WTC11 (cell line): ENCODE measurements around the gene NBPF1. TPM values are rescaled to one million over a fixed set of nuclear protein-coding genes. Genes with fewer than 3 reads are reported as not detected.

Experiments
- ATF1 ChIP-seq: sonication (generic); formaldehyde crosslinking; IDR thresholded peaks from 2 replicates; pipeline ENCODE4 v1.8.1; 2023; ENCODE audit warnings: mild to moderate bottlenecking, moderate library complexity, missing genetic modification reagents
- ELF4 ChIP-seq: sonication (generic); formaldehyde crosslinking; IDR thresholded peaks from 2 replicates; pipeline ENCODE4 v1.8.1; 2022; ENCODE audit warnings: low read depth, mild to moderate bottlenecking, moderate library complexity, missing genetic modification reagents
- EMX1 ChIP-seq: fragments of 250-450 bp; sonication (Bioruptor Pico); IDR thresholded peaks from 2 replicates; pipeline ENCODE4 v1.8.0; 2021; ENCODE audit warnings: mild to moderate bottlenecking
- ESRRA ChIP-seq: sonication (generic); formaldehyde crosslinking; IDR thresholded peaks from 2 replicates; pipeline ENCODE4 v1.8.1; 2022; ENCODE audit warnings: mild to moderate bottlenecking, missing genetic modification reagents, borderline replicate concordance
- FOXK1 ChIP-seq: sonication (generic); formaldehyde crosslinking; IDR thresholded peaks from 2 replicates; pipeline ENCODE4 v1.8.0; 2022; ENCODE audit warnings: mild to moderate bottlenecking, moderate library complexity, missing genetic modification reagents
- FOXP4 ChIP-seq: sonication (generic); formaldehyde crosslinking; IDR thresholded peaks from 2 replicates; pipeline ENCODE4 v1.8.0; 2022; ENCODE audit warnings: mild to moderate bottlenecking, missing genetic modification reagents
- GRHL2 ChIP-seq: fragments of 250-450 bp; sonication (Bioruptor Pico); IDR thresholded peaks from 2 replicates; pipeline ENCODE4 v1.8.0; 2022; ENCODE audit warnings: mild to moderate bottlenecking, moderate library complexity; ENCODE audit not compliant: insufficient replicate concordance, severe bottlenecking
- HMGA2 ChIP-seq: fragments of 250-450 bp; sonication (Bioruptor Pico); IDR thresholded peaks from 2 replicates; pipeline ENCODE4 v1.4.0; 2021; ENCODE audit warnings: mild to moderate bottlenecking, moderate library complexity
- IRF2 ChIP-seq: sonication (generic); formaldehyde crosslinking; IDR thresholded peaks from 2 replicates; pipeline ENCODE4 v1.8.0; 2022; ENCODE audit warnings: low read depth, missing genetic modification reagents, borderline replicate concordance
- KAT7 ChIP-seq: sonication (generic); formaldehyde crosslinking; IDR thresholded peaks from 2 replicates; pipeline ENCODE4 v1.8.1; 2023; ENCODE audit warnings: missing genetic modification reagents, mild to moderate bottlenecking, borderline replicate concordance
- NFATC4 ChIP-seq: fragments of 250-450 bp; sonication (Bioruptor Pico); IDR thresholded peaks from 2 replicates; pipeline ENCODE4 v1.9.0; 2021; ENCODE audit warnings: mild to moderate bottlenecking
- NR3C1 ChIP-seq: sonication (generic); formaldehyde crosslinking; conservative IDR thresholded peaks from 2 replicates; pipeline ENCODE4 v1.8.1; 2023; ENCODE audit warnings: low read depth, mild to moderate bottlenecking, missing genetic modification reagents
- PREB ChIP-seq: sonication (generic); formaldehyde crosslinking; IDR thresholded peaks from 2 replicates; pipeline ENCODE4 v1.8.1; 2022; ENCODE audit warnings: mild to moderate bottlenecking, missing genetic modification reagents, moderate library complexity, borderline replicate concordance
- PRRX2 ChIP-seq: fragments of 250-450 bp; sonication (Bioruptor Pico); IDR thresholded peaks from 2 replicates; pipeline ENCODE4 v1.8.0; 2021; ENCODE audit warnings: mild to moderate bottlenecking
- RELA ChIP-seq: sonication (generic); formaldehyde crosslinking; IDR thresholded peaks from 2 replicates; pipeline ENCODE4 v1.8.1; 2022; ENCODE audit warnings: missing genetic modification reagents, mild to moderate bottlenecking, borderline replicate concordance
- SMAD3 ChIP-seq: sonication (generic); formaldehyde crosslinking; IDR thresholded peaks from 2 replicates; pipeline ENCODE4 v1.8.0; 2022; ENCODE audit warnings: missing genetic modification reagents, mild to moderate bottlenecking, borderline replicate concordance
- SMAD4 ChIP-seq: sonication (generic); formaldehyde crosslinking; IDR thresholded peaks from 2 replicates; pipeline ENCODE4 v1.8.0; 2022; ENCODE audit warnings: mild to moderate bottlenecking, missing genetic modification reagents
- SOX15 ChIP-seq: fragments of 250-450 bp; sonication (Bioruptor Pico); IDR thresholded peaks from 2 replicates; pipeline ENCODE4 v1.9.0; 2021; ENCODE audit warnings: mild to moderate bottlenecking
- TCF7 ChIP-seq: sonication (generic); formaldehyde crosslinking; IDR thresholded peaks from 2 replicates; pipeline ENCODE4 v1.8.0; 2022; ENCODE audit warnings: mild to moderate bottlenecking, low read depth, missing genetic modification reagents, moderate library complexity
- TEAD4 ChIP-seq: sonication (generic); formaldehyde crosslinking; IDR thresholded peaks from 2 replicates; pipeline ENCODE4 v1.8.0; 2022; ENCODE audit warnings: mild to moderate bottlenecking, missing genetic modification reagents
- ZNF121 ChIP-seq: sonication (generic); formaldehyde crosslinking; IDR thresholded peaks from 2 replicates; pipeline ENCODE4 v1.8.0; 2023; ENCODE audit warnings: missing genetic modification reagents
- ZNF232 ChIP-seq: sonication (generic); formaldehyde crosslinking; IDR thresholded peaks from 2 replicates; pipeline ENCODE4 v1.8.0; 2022; ENCODE audit warnings: mild to moderate bottlenecking, missing genetic modification reagents
- ZNF263 ChIP-seq: sonication (generic); formaldehyde crosslinking; IDR thresholded peaks from 2 replicates; pipeline ENCODE4 v1.8.1; 2022; ENCODE audit warnings: low read depth, mild to moderate bottlenecking, moderate library complexity, missing genetic modification reagents
- ZNF423 ChIP-seq: fragments of 250-450 bp; sonication (Bioruptor Pico); IDR thresholded peaks from 2 replicates; pipeline ENCODE4 v2.1.2; 2022; ENCODE audit warnings: mild to moderate bottlenecking, moderate library complexity
- total RNA-seq: library from RNA; stranded (reverse); gene quantifications from 3 replicates; pipeline ENCODE4 v1.2.3, GENCODE V29; 2021
- TF ChIP-seq, protein P1 (sequence below): fragments of 200-600 bp; IDR thresholded peaks from 2 replicates; pipeline ENCODE4 v1.8.0; 2022; ENCODE audit warnings: antibody characterized with exemption
- TF ChIP-seq, protein P2 (sequence below): fragments of 250-450 bp; sonication (Bioruptor Pico); IDR thresholded peaks from 2 replicates; pipeline ENCODE4 v1.9.0; 2021; ENCODE audit warnings: mild to moderate bottlenecking
- TF ChIP-seq, protein P3 (sequence below): fragments of 250-450 bp; sonication (Bioruptor Pico); conservative IDR thresholded peaks from 2 replicates; pipeline ENCODE4 v1.9.0; 2021; ENCODE audit warnings: mild to moderate bottlenecking
- TF ChIP-seq, protein P4 (sequence below): fragments of 250-450 bp; sonication (Bioruptor Pico); IDR thresholded peaks from 2 replicates; pipeline ENCODE4 v1.8.0; 2021; ENCODE audit warnings: mild to moderate bottlenecking

NBPF1 gene
- total RNA-seq, 1 experiment from 2014 or later, result 18.3 TPM

DNA sequence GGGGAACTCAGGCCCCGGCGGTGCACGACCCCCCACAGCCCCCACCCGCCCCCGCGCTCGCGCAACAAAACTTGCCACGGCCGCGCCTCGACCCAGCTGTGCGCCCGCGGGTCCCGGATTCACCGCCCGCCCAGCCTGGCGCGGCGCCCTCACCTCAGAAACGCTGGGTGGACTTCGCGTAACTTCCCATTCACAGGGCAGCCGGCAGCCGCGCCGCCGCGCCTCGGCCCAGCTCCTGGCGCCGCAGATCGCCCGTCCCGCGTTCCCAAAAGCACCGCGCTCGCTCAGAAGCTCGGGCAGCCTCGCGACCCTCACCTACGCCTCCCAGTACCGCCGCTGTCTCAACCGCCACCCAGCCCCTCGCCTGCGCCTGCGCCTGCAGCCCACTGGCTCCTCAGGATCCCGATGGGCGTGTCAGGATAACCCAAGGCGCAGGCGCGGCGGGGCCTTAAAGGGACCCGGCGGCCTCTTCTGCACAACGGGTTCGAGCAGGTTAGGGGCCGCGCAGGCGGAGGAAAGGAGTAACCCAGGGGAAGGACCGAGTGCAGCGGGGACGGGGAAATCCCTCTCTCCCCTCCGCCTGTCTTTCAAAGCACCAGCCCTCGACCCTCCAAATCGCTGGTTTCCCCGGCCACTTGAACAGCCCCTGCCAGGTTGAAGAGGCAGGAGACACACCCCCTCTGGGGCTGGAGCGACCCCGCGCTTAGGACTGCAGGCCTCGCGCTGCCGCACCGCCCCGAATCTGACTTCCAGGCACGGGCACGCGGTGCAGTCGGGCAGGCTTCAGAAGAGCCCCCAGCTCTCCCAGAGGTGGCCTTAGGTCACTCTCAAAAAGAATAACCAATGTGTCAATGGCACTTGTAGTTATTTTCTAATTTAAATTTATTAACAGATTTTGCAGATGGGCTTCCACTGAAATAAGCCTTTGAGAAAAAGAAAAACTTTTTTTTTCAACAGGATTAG is at the start of gene NBPF1 (continued):
- TF ChIP-seq IRF2 (CRISPR knock-in tag), result no peak
- peak; percentile 95 for TF ChIP-seq ATF1 (CRISPR knock-in tag)
- no peak for TF ChIP-seq ZNF423
- peak; percentile 20; the same call in 1 of the 2 replicates for TF ChIP-seq TCF7 (CRISPR knock-in tag)
- TF ChIP-seq FOXP4 (CRISPR knock-in tag), result peak; percentile 95
- peak; percentile 84 for TF ChIP-seq FOXK1
- peak; percentile 77; the same call in 1 of the 2 replicates for TF ChIP-seq ZNF232 (CRISPR knock-in tag)
- TF ChIP-seq ELF4, result peak; percentile 95; the same call in 1 of the 2 replicates
- TF ChIP-seq SMAD3 (CRISPR knock-in tag), result peak; percentile 93
- peak; percentile 93 for TF ChIP-seq RELA (CRISPR knock-in tag)
- TF ChIP-seq PREB (CRISPR knock-in tag), result peak; percentile 92
- TF ChIP-seq, protein P1, sequence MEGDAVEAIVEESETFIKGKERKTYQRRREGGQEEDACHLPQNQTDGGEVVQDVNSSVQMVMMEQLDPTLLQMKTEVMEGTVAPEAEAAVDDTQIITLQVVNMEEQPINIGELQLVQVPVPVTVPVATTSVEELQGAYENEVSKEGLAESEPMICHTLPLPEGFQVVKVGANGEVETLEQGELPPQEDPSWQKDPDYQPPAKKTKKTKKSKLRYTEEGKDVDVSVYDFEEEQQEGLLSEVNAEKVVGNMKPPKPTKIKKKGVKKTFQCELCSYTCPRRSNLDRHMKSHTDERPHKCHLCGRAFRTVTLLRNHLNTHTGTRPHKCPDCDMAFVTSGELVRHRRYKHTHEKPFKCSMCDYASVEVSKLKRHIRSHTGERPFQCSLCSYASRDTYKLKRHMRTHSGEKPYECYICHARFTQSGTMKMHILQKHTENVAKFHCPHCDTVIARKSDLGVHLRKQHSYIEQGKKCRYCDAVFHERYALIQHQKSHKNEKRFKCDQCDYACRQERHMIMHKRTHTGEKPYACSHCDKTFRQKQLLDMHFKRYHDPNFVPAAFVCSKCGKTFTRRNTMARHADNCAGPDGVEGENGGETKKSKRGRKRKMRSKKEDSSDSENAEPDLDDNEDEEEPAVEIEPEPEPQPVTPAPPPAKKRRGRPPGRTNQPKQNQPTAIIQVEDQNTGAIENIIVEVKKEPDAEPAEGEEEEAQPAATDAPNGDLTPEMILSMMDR, result no peak
- TF ChIP-seq, protein P2, sequence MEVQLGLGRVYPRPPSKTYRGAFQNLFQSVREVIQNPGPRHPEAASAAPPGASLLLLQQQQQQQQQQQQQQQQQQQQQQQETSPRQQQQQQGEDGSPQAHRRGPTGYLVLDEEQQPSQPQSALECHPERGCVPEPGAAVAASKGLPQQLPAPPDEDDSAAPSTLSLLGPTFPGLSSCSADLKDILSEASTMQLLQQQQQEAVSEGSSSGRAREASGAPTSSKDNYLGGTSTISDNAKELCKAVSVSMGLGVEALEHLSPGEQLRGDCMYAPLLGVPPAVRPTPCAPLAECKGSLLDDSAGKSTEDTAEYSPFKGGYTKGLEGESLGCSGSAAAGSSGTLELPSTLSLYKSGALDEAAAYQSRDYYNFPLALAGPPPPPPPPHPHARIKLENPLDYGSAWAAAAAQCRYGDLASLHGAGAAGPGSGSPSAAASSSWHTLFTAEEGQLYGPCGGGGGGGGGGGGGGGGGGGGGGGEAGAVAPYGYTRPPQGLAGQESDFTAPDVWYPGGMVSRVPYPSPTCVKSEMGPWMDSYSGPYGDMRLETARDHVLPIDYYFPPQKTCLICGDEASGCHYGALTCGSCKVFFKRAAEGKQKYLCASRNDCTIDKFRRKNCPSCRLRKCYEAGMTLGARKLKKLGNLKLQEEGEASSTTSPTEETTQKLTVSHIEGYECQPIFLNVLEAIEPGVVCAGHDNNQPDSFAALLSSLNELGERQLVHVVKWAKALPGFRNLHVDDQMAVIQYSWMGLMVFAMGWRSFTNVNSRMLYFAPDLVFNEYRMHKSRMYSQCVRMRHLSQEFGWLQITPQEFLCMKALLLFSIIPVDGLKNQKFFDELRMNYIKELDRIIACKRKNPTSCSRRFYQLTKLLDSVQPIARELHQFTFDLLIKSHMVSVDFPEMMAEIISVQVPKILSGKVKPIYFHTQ (CRISPR knock-in tag), result no peak
- TF ChIP-seq GRHL2 (CRISPR knock-in tag), result no peak
- TF ChIP-seq PRRX2, result no peak
- TF ChIP-seq, protein P3, sequence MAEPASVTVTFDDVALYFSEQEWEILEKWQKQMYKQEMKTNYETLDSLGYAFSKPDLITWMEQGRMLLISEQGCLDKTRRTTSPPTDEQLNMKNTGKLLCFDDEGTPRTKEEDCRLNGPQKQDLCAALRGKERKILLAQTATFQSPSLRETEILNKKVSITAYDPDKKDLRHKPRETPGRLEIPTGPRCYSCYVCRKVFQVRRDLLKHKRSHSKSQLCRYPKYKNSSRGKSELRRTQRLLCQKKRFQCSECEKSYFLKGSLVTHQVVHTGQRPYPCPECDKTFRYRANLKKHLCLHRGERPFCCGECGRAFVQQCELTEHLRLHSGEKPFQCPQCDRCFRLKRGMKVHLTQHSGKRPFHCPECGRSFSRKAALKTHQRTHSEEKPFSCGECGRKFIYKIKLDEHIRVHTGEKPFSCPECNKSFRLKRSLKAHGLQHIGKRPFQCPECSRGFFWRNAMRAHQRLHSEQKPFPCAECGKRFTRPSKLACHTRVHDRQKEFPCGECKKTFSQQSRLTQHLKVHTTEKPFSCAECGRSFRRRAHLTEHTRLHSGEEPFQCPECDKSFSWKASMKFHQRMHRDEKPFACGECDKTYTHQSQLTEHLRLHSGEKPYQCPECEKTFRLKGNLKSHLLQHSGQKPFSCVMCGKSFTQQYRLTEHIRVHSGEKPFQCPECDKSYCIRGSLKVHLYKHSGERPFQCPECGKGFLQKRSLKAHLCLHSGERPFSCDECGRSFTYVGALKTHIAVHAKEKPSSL (CRISPR knock-in tag), result no peak
- TF ChIP-seq, protein P4, sequence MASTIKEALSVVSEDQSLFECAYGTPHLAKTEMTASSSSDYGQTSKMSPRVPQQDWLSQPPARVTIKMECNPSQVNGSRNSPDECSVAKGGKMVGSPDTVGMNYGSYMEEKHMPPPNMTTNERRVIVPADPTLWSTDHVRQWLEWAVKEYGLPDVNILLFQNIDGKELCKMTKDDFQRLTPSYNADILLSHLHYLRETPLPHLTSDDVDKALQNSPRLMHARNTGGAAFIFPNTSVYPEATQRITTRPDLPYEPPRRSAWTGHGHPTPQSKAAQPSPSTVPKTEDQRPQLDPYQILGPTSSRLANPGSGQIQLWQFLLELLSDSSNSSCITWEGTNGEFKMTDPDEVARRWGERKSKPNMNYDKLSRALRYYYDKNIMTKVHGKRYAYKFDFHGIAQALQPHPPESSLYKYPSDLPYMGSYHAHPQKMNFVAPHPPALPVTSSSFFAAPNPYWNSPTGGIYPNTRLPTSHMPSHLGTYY (CRISPR knock-in tag), result no peak
- peak; percentile 79; the same call in 1 of the 2 replicates for TF ChIP-seq TEAD4
- peak; percentile 98 for TF ChIP-seq KAT7
- TF ChIP-seq HMGA2 (CRISPR knock-in tag), result peak; percentile 62; the same call in 1 of the 2 replicates
- TF ChIP-seq SMAD4, result peak; percentile 86
- TF ChIP-seq EMX1, result no peak
- 0 out of 2 replicates have a peak, but pooled peaks have one; percentile 56 for TF ChIP-seq ZNF263 (CRISPR knock-in tag)
- TF ChIP-seq SOX15 (CRISPR knock-in tag), result no peak
- peak; percentile 95; the same call in 1 of the 2 replicates for TF ChIP-seq ESRRA
- TF ChIP-seq ZNF121 (CRISPR knock-in tag), result no peak
- no peak for TF ChIP-seq NR3C1 (CRISPR knock-in tag)
- TF ChIP-seq NFATC4 (CRISPR knock-in tag), result no peak
